ENCODE measurements around the gene MOG. TPM values are rescaled to one million over a fixed set of nuclear protein-coding genes. Genes with fewer than 3 reads are reported as not detected.
"Not testable (repeated sequence)": the region's sequence is repeated elsewhere in the genome, so short reads cannot be mapped to it uniquely, and the experiment has no call there.

MOG gene
- total and polyA plus RNA-seq, 5 experiments from 2014 or later = not detected

GRCh38 chr6:29649701-29650673, 6.9 kb upstream of the MOG start:
- Mint-ChIP-seq H3K4me1 (peaks cover 6 to 22% (median 17%) of the 10 kb centered on the region in 4 donors), H3K27ac (peak overlapping the region; percentile 97 to 100 (median 100)), H3K9me3 (no peaks in the 10 kb centered on the region), H3K27me3 (peaks cover 1 to 5% (median 3%) of the 10 kb centered on the region in 5 donors), H3K36me3 (no peaks in the 10 kb centered on the region), H3K4me3 (peak overlapping the region; percentile 96 to 99 (median 99))
- DNase-seq (peak; percentile 88 to 99 (median 98)), ATAC-seq (peak; percentile 94 to 96)
- POLR2A ChIA-PET = interaction anchor here (0.6 to 2.2 kb wide), 23 partner anchors 9 to 920 kb away, joined by 3 to 23 read pairs (median 5); partner anchors contain the start of genes GABBR1 and POLR1H

- H3K9me3 Mint-ChIP-seq = no peaks in the 10 kb centered on the region
- H3K27me3 Mint-ChIP-seq = peaks cover 4 to 18% (median 7%) of the 10 kb centered on the region in 5 donors
- peaks cover 6 to 22% (median 17%) of the 10 kb centered on the region in 4 donors for H3K4me1 Mint-ChIP-seq
These were observed 5.3 kb upstream of the MOG start for GRCh38 chr6:29651413-29652197.

DNA sequence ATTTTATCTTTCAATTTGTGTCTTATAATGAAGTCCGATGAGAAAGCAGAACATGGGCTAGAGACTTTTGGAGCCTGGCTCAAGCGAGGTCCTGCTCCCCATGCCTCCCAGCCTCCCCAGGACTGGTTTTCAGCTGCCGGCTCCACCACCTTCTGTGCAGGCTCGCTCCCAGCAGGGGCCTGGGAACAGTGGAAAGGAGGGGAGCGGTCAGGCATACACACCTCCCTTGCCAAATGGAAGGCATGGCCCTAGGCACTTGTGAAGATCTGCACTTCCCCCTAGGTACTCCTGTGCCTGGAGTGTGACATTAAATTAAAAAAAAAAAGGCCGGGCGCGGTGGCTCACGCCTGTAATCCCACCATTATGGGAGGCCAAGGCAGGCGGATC, 4.7 kb upstream of the MOG start:
- DNase-seq = no peak
- POLR2A ChIA-PET = interaction anchor here (0.6 to 1.3 kb wide), 2 partner anchors 11 to 17 kb away, joined by 3 to 8 read pairs; no protein-coding TSS in a partner anchor

More at GRCh38 chr6:29651413-29652197, 5.3 kb upstream of the MOG start:
- Mint-ChIP-seq H3K27ac (peak overlapping the region in 3 of 10 donors; percentile 5 to 48 (median 35)), H3K4me3 (peak overlapping the region in 2 of 10 donors; percentile 16 to 41), H3K36me3 (no peaks in the 10 kb centered on the region)
- POLR2A ChIA-PET = interaction anchor here (0.6 to 2.2 kb wide), 4 partner anchors 10 to 20 kb away, joined by 3 to 23 read pairs (median 6); no protein-coding TSS in a partner anchor
- ATAC-seq = no peak
- peak in 3 of 10 donors; percentile 46 to 50 (median 48) for DNase-seq

DNA sequence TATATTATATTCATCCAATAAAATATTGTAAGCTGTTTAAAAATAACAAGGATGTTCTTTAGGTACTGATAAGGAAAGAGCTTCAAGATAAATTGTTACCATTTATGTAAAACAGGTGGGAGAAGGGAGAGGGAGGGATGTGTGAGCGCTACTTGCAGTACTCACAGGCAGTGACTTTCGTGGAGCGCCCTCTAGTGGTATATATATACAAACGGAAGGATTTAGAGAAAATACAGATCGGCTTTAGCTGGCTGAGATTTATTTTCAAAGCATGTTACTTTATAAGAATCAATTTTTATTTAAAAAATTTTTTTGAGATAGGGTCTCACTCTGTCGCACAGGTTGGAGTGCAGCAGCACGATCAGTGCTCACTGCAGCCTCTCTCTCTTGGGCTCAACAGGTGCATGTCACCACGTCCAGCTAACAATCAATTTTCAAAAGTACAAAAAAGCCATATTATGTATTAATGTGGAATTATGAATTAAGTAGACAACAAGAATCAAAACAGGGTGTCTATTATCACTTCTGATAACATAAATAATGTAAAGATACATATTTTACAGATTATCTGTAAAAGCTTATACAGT, 3.3 kb upstream of the MOG start:
- Mint-ChIP-seq H3K27me3 (peaks cover 4 to 36% (median 18%) of the 10 kb centered on the region in 5 donors), H3K36me3 (peaks cover 0 to 6% (median 0%) of the 10 kb centered on the region in 3 donors), H3K27ac (no peak overlapping the region), H3K4me3 (no peak overlapping the region), H3K4me1 (peaks cover 6 to 22% (median 17%) of the 10 kb centered on the region in 4 donors), H3K9me3 (no peaks in the 10 kb centered on the region)
- POLR2A ChIA-PET = interaction anchor here (0.7 to 1.6 kb wide), 4 partner anchors 12 to 20 kb away, joined by 3 to 5 read pairs (median 4); partner anchors contain the start of gene GABBR1
- DNase-seq = peak in 7 of 10 donors; percentile 32 to 72 (median 66)
- ATAC-seq = no peak

More for the DNA sequence above, 4.7 kb upstream of the MOG start:
- Mint-ChIP-seq H3K4me1 (peaks cover 6 to 22% (median 17%) of the 10 kb centered on the region in 4 donors), H3K36me3 (no peaks in the 10 kb centered on the region), H3K4me3 (no peak overlapping the region), H3K27ac (no peak overlapping the region), H3K27me3 (peaks cover 4 to 23% (median 9%) of the 10 kb centered on the region in 5 donors), H3K9me3 (no peaks in the 10 kb centered on the region)
- no peak for ATAC-seq

- H3K36me3 Mint-ChIP-seq = peaks cover 0 to 7% (median 0%) of the 10 kb centered on the region in 3 donors
These were observed 1.2 kb upstream of the MOG start for GRCh38 chr6:29655658-29656057.

GRCh38 chr6:29656157-29656556, 735 bp upstream of the MOG start:
- Mint-ChIP-seq H3K27me3 (peaks cover 10 to 47% (median 31%) of the 10 kb centered on the region in 5 donors), H3K9me3 (no peaks in the 10 kb centered on the region), H3K27ac (no peak overlapping the region), H3K4me1 (peaks cover 4 to 8% (median 6%) of the 10 kb centered on the region in 4 donors), H3K36me3 (peaks cover 0 to 7% (median 0%) of the 10 kb centered on the region in 3 donors), H3K4me3 (no peak overlapping the region)
- POLR2A ChIA-PET = no interaction called here
- DNase-seq (no peak), ATAC-seq (no peak)

More at GRCh38 chr6:29655658-29656057, 1.2 kb upstream of the MOG start:
- POLR2A ChIA-PET = no interaction called here
- H3K9me3 Mint-ChIP-seq = no peaks in the 10 kb centered on the region
- peak overlapping the region in 1 of 10 donors; percentile 57 for H3K27ac Mint-ChIP-seq
- H3K4me1 Mint-ChIP-seq = peaks cover 4 to 8% (median 6%) of the 10 kb centered on the region in 4 donors
- DNase-seq = no peak
- ATAC-seq = no peak
- H3K27me3 Mint-ChIP-seq = peaks cover 6 to 47% (median 27%) of the 10 kb centered on the region in 5 donors
- H3K4me3 Mint-ChIP-seq = no peak overlapping the region

DNA sequence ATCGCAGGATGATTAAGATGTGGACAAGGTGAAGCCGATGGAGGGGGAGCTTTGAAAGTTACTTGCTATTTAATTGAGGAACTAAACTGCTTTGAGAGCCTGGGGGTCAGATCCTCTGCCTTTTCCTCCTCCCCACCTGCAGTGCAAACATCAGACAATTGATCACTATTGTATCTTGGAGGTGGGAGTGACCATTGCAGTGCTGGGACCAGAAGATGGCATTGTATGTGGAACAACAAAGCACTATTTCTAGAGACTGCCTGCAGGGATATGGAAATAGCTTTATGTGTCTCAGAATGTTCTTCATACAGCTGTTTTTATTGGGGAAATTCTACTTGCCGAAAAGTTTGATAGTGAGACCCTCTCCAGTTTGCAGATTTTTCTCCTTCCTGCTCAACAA, 4.2 kb downstream of the MOG start:
- Mint-ChIP-seq H3K27me3 (peaks cover 19 to 61% (median 38%) of the 10 kb centered on the region in 5 donors), H3K4me3 (no peak overlapping the region), H3K27ac (peak overlapping the region in 1 of 10 donors; percentile 61), H3K4me1 (no peaks in the 10 kb centered on the region), H3K9me3 (no peaks in the 10 kb centered on the region), H3K36me3 (peaks cover 0 to 7% (median 0%) of the 10 kb centered on the region in 3 donors)
- POLR2A ChIA-PET = no interaction called here
- DNase-seq (no peak), ATAC-seq (no peak)

GRCh38 chr6:29661502-29662141, 4.7 kb downstream of the MOG start:
- H3K9me3 Mint-ChIP-seq, ATAC-seq, H3K4me1 Mint-ChIP-seq, H3K36me3 Mint-ChIP-seq, DNase-seq, POLR2A ChIA-PET, H3K4me3 Mint-ChIP-seq: not testable (repeated sequence)
- Mint-ChIP-seq H3K27ac (peak overlapping the region in 2 of 10 donors; percentile 10 to 51), H3K27me3 (peaks cover 17 to 57% (median 37%) of the 10 kb centered on the region in 5 donors)

DNA sequence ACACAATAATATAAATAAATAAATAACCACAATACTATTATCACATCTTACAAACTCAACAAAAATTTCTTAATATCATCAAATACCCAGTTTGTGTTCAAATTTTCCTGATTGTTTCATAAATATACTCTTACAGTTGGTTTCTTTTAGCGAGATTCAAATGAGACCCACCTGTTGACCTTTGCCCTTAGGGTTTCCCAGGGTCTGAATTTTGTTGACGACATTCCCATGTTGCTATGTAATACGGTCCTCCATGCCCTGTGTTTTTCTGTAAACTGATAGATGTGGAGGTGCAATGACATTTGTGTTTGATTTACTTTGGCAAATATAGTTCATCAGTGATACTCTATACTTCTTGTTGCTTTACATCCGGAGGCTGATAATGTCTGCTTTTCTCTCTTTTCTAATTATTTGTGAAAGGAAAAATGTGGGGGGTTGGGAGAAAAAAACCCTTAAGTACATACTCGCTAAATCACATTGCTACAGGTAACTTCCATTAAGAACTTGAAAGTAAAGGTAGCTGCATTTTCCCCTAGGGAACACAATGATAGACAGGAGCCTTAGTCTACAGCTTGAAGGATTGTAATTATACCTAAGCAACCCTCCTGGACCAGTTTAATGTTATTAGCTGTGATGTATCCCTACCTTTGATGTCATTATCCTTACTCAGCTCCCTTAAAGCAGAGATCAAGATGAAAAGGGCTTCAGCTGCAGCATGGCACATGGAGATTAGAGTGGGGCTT, 6.6 kb downstream of the MOG start:
- Mint-ChIP-seq H3K27ac (no peak overlapping the region), H3K4me1 (no peaks in the 10 kb centered on the region), H3K36me3 (peaks cover 0 to 1% (median 0%) of the 10 kb centered on the region in 3 donors), H3K9me3 (no peaks in the 10 kb centered on the region), H3K4me3 (no peak overlapping the region), H3K27me3 (peaks cover 17 to 53% (median 32%) of the 10 kb centered on the region in 5 donors)
- DNase-seq (no peak), ATAC-seq (no peak)
- POLR2A ChIA-PET = no interaction called here

GRCh38 chr6:29665942-29666825, 9.3 kb downstream of the MOG start:
- Mint-ChIP-seq H3K4me3 (no peak overlapping the region), H3K4me1 (no peaks in the 10 kb centered on the region), H3K27ac (peak overlapping the region in 1 of 10 donors; percentile 41), H3K36me3 (no peaks in the 10 kb centered on the region), H3K27me3 (peaks cover 10 to 47% (median 22%) of the 10 kb centered on the region in 5 donors), H3K9me3 (no peaks in the 10 kb centered on the region)
- ATAC-seq (no peak), DNase-seq (no peak)
- POLR2A ChIA-PET = no interaction called here
